ENCODE measurements around the gene GALNT16.

DNA sequence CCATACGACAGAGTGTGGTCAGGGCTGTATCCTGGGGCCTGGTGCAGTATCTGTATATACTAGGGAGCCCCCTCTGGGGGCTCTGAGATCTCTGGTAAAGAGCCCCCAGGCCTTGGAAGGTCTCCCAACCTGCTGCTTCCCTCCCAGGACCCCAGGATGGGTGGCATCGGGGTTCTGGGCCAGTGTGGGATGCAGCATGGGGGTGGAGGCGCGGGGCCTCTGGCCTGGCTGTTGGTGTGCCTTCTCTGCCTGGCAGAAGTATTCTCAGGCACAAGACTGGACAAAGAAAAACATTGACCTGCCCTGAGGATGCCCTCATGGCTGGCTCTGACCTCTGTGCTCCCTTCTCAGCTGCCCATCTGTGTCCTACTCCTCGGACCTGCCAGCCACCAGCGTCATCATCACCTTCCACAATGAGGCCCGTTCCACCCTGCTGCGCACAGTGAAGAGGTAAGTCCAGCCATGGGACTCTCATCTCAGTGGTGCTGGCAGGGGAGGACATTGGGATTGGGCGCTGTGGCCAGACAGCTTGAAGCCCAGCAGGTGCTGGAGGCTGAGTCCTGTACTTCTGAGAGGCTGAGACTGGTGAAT is 64.5 kb downstream of the GALNT16 start:
- TF ChIP-seq, protein P1, sequence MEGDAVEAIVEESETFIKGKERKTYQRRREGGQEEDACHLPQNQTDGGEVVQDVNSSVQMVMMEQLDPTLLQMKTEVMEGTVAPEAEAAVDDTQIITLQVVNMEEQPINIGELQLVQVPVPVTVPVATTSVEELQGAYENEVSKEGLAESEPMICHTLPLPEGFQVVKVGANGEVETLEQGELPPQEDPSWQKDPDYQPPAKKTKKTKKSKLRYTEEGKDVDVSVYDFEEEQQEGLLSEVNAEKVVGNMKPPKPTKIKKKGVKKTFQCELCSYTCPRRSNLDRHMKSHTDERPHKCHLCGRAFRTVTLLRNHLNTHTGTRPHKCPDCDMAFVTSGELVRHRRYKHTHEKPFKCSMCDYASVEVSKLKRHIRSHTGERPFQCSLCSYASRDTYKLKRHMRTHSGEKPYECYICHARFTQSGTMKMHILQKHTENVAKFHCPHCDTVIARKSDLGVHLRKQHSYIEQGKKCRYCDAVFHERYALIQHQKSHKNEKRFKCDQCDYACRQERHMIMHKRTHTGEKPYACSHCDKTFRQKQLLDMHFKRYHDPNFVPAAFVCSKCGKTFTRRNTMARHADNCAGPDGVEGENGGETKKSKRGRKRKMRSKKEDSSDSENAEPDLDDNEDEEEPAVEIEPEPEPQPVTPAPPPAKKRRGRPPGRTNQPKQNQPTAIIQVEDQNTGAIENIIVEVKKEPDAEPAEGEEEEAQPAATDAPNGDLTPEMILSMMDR (IDR thresholded peaks at IDR 0.05), result no peak
- no peak for TF ChIP-seq POLR2A (IDR thresholded peaks at IDR 0.05)
